SU-DHL-6 (cell line): Measurements from ENCODE around the gene SLC66A1.

Source experiments
- H2AFZ ChIP-seq: fragments of 200-600 bp; sonication (generic); 2 replicates; pipeline ENCODE4 v1.6.1; 2014; ENCODE audit warnings: low read depth, mild to moderate bottlenecking, moderate library complexity, mixed read lengths, antibody characterized with exemption, low read length; ENCODE audit not compliant: severe bottlenecking
- H3F3A ChIP-seq: fragments of 200-600 bp; shearing (Covaris generic); 2 replicates; pipeline ENCODE4 v1.6.0; 2016; ENCODE audit warnings: antibody characterized with exemption, mild to moderate bottlenecking; ENCODE audit not compliant: insufficient read depth
- H3K27ac ChIP-seq: fragments of 200-600 bp; sonication (generic); 2 replicates; pipeline ENCODE4 v1.5.1; 2016; ENCODE audit warnings: low read depth, mild to moderate bottlenecking, low read length, moderate library complexity, mixed read lengths
- H3K27me3 ChIP-seq: fragments of 200-600 bp; sonication (generic), shearing (Covaris generic); 2 replicates; pipeline ENCODE4 v1.6.0; 2014; ENCODE audit warnings: mild to moderate bottlenecking, low read length
- H3K36me3 ChIP-seq: fragments of 200-600 bp; sonication (generic); 2 replicates; pipeline ENCODE4 v1.6.1; 2014; ENCODE audit warnings: mild to moderate bottlenecking, low read length, mixed read lengths
- H3K4me2 ChIP-seq: fragments of 300-600, 200-600 bp; shearing (Covaris generic), sonication (generic); 2 replicates; pipeline ENCODE4 v1.6.0; 2014; ENCODE audit warnings: low read length, low read depth, mild to moderate bottlenecking; ENCODE audit not compliant: poor library complexity, severe bottlenecking
- H3K4me3 ChIP-seq: fragments of 200-600 bp; sonication (generic); 2 replicates; pipeline ENCODE4 v1.5.1; 2014; ENCODE audit warnings: antibody characterized with exemption, low read length, mild to moderate bottlenecking, mixed read lengths; ENCODE audit not compliant: insufficient read depth, poor library complexity, severe bottlenecking
- H3K79me2 ChIP-seq: fragments of 200-600 bp; sonication (generic); 2 replicates; pipeline ENCODE4 v1.6.1; 2014; ENCODE audit warnings: mild to moderate bottlenecking, low read length, moderate library complexity; ENCODE audit not compliant: insufficient read depth
- H3K9ac ChIP-seq: fragments of 200-600 bp; sonication (generic); 2 replicates; pipeline ENCODE4 v1.7.0; 2014; ENCODE audit warnings: mild to moderate bottlenecking, low read length
- H3K9me2 ChIP-seq: fragments of 200-600 bp; sonication (generic); replicated peaks from 2 replicates; pipeline ENCODE4 v1.6.1; 2014; ENCODE audit warnings: low read length; ENCODE audit not compliant: insufficient read depth
- H3K9me3 ChIP-seq: fragments of 200-600 bp; sonication (generic); 2 replicates; pipeline ENCODE4 v1.6.1; 2014; ENCODE audit warnings: low read length, mixed read lengths; ENCODE audit not compliant: insufficient read depth
- H4K20me1 ChIP-seq: fragments of 200-600 bp; sonication (generic); 2 replicates; pipeline ENCODE4 v1.6.1; 2014; ENCODE audit warnings: low read depth, mild to moderate bottlenecking, antibody characterized with exemption, low read length, moderate library complexity, mixed read lengths
- EZH2phosphoT487 ChIP-seq: fragments of 200-600 bp; sonication (generic), shearing (Covaris generic); conservative IDR thresholded peaks from 2 replicates; pipeline ENCODE4 v1.6.1; 2018; ENCODE audit warnings: mild to moderate bottlenecking, antibody characterized with exemption, low read length, moderate library complexity, mixed read lengths
- TF ChIP-seq, protein P1 (sequence below): fragments of 200-600 bp; sonication (generic); IDR thresholded peaks from one replicate; pipeline ENCODE4 v1.5.1; 2017; ENCODE audit warnings: antibody characterized with exemption, mild to moderate bottlenecking, low read length, moderate library complexity; ENCODE audit not compliant: insufficient read depth, poor library complexity, severe bottlenecking

Gene SLC66A1

DNA sequence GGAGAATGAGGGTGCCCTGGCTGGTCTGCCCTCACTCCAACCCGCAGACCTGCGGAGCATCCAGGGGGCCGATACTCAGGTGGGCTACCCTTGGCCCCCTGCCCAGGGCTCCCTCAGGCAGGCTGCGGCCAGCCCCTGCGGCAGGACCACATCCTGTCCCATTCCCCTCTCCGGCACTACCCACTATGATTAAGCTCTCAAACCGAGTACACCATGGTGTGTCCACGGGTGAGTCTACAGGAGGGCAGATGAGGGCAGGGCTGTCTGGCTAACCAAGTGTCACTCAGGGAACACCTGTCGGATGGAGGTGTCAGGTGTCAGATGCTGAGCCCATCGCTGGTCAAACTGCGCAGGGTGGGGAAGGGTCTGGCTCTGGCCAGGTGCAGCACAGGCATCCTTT, 47.2 kb downstream of the SLC66A1 start:
- no peaks in the 10 kb centered on the region for H3K9me2 ChIP-seq
- no peaks in the 10 kb centered on the region for H4K20me1 ChIP-seq
- H3K36me3 ChIP-seq, result no peaks in the 10 kb centered on the region
- no peak overlapping the region for H3K4me3 ChIP-seq
- no peaks in the 10 kb centered on the region for H3K27me3 ChIP-seq
- H3K9ac ChIP-seq, result no peak overlapping the region
- no peaks in the 10 kb centered on the region for H3F3A ChIP-seq
- no peak for TF ChIP-seq EZH2phosphoT487
- TF ChIP-seq, protein P1, sequence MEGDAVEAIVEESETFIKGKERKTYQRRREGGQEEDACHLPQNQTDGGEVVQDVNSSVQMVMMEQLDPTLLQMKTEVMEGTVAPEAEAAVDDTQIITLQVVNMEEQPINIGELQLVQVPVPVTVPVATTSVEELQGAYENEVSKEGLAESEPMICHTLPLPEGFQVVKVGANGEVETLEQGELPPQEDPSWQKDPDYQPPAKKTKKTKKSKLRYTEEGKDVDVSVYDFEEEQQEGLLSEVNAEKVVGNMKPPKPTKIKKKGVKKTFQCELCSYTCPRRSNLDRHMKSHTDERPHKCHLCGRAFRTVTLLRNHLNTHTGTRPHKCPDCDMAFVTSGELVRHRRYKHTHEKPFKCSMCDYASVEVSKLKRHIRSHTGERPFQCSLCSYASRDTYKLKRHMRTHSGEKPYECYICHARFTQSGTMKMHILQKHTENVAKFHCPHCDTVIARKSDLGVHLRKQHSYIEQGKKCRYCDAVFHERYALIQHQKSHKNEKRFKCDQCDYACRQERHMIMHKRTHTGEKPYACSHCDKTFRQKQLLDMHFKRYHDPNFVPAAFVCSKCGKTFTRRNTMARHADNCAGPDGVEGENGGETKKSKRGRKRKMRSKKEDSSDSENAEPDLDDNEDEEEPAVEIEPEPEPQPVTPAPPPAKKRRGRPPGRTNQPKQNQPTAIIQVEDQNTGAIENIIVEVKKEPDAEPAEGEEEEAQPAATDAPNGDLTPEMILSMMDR, result no peak
- H3K9me3 ChIP-seq, result no peaks in the 10 kb centered on the region
- no peak overlapping the region for H3K27ac ChIP-seq
- 0 out of 2 replicates have a peak, but pooled peaks cover 6% of the 10 kb centered on the region for H3K79me2 ChIP-seq
- H2AFZ ChIP-seq, result no peak overlapping the region
- no peak overlapping the region for H3K4me2 ChIP-seq

DNA sequence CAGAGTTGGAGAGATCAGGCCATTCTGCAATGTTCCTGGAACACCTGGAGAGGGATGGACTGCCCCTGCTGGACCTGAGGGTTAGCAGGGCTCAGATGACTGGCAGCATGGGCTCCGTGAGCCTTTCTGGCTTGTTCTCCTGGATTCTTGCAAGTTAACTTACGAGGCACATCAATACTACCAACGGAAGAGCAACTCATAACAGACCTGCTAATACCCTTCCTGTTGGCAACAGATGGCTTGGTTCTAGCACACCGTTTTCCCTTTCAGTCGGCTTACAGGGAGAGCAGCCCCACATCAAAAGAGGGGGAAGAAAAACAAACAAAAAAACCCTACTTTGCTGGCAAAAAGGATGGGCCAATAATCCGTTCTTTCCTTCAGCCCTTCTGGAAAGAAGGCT, 47.9 kb downstream of the SLC66A1 start:
- H3K27me3 ChIP-seq, result no peaks in the 10 kb centered on the region
- TF ChIP-seq, protein P1, result no peak
- no peak for TF ChIP-seq EZH2phosphoT487
- H3K9me3 ChIP-seq, result no peaks in the 10 kb centered on the region
- H3K4me3 ChIP-seq, result no peak overlapping the region
- no peak overlapping the region for H3K4me2 ChIP-seq
- H3K79me2 ChIP-seq, result 0 out of 2 replicates have a peak, but pooled peaks cover 6% of the 10 kb centered on the region
- no peaks in the 10 kb centered on the region for H4K20me1 ChIP-seq
- no peaks in the 10 kb centered on the region for H3F3A ChIP-seq
- H3K9me2 ChIP-seq, result no peaks in the 10 kb centered on the region
- no peak overlapping the region for H3K27ac ChIP-seq
- H3K9ac ChIP-seq, result no peak overlapping the region
- H3K36me3 ChIP-seq, result no peaks in the 10 kb centered on the region
- H2AFZ ChIP-seq, result no peak overlapping the region

DNA sequence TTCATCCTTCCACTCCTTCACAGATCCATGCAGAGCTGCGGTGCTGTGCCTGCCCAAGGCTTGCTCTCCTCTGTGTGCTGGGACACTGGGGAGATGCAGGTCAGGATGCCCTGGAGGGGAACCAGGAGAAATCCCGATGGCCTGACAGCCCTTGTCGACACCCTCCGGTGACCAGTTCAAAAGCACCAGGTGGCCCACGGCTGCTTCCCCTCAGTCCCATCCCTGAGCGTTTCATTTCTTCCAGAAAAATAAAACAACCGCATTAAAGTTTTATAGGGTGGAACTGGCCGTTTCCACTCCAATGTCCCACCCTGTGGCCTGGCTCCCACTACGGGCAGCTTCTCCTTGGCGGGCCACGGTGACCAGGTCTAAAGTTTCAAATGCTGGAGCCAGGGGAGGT, 48.3 kb downstream of the SLC66A1 start:
- Histone ChIP-seq H3K27me3 (no peaks in the 10 kb centered on the region), H3K27ac (no peak overlapping the region)

More for the DNA sequence above, 48.3 kb downstream of the SLC66A1 start:
- Histone ChIP-seq H3K9me2 (no peaks in the 10 kb centered on the region), H3K9me3 (no peaks in the 10 kb centered on the region), H2AFZ (no peak overlapping the region), H3K4me3 (no peak overlapping the region), H3F3A (no peaks in the 10 kb centered on the region), H3K4me2 (no peak overlapping the region), H3K36me3 (no peaks in the 10 kb centered on the region), H4K20me1 (no peaks in the 10 kb centered on the region), H3K79me2 (0 out of 2 replicates have a peak, but pooled peaks cover 6% of the 10 kb centered on the region), H3K9ac (no peak overlapping the region)
- no peak for TF ChIP-seq EZH2phosphoT487
- TF ChIP-seq, protein P1, result no peak
